K562 (cell line): ENCODE measurements around the gene ZCCHC24. TPM values are rescaled to one million over a fixed set of nuclear protein-coding genes. Genes with fewer than 3 reads are reported as not detected.

Source experiments
- REST ChIP-seq, 2 experiments: fragments of 450-650 bp; formaldehyde crosslinking in 1 of 2; IDR thresholded peaks; 2 replicates each; pipeline versions ENCODE4 v1.4.0 to v1.6.1; 2014 to 2020; ENCODE audit warnings: mild to moderate bottlenecking in 2 of 2, borderline replicate concordance in 1 of 2, low read depth in 1 of 2
- VEZF1 ChIP-seq: fragments of 200-800 bp; sonication (Bioruptor generic); IDR thresholded peaks from 2 replicates; pipeline ENCODE4 v1.6.1; 2017; ENCODE audit warnings: missing genetic modification characterization, missing compliant biosample characterization
- ZNF140 ChIP-seq: fragments of 250-450 bp; sonication (Bioruptor Pico); IDR thresholded peaks from 2 replicates; pipeline ENCODE4 v1.8.0; 2021; ENCODE audit warnings: moderate library complexity, mild to moderate bottlenecking, inconsistent platforms
- ZNF318 ChIP-seq, 2 experiments: fragments of 450-650 bp; IDR thresholded peaks; 2 replicates each; pipeline ENCODE4 v1.6.1; 2016; ENCODE audit warnings: mild to moderate bottlenecking in 2 of 2, borderline replicate concordance in 1 of 2, low read depth in 1 of 2, moderate library complexity in 1 of 2
- ZNF384 ChIP-seq: IDR thresholded peaks from 2 replicates; pipeline ENCODE4 v1.6.1; 2012; ENCODE audit warnings: low read depth, low read length, improper control_type of control experiment
- polyA plus RNA-seq, 8 experiments: library from polyadenylated mRNA; depleted of rRNA in 4 of 8; stranded (reverse) in 5 of 8; unstranded in 3 of 8; fragments of >200 nt; fragmentation: Nextera tagmentation in 2 of 8; fragmentation: Illumina TruSeq in 1 of 8; extraction: Ambion mirVana in 2 of 8; extraction: Trizol in 1 of 8; gene quantifications; 2 replicates each; pipeline versions ENCODE4 v1.2.1 to v1.2.3, GENCODE V29; 2011 to 2014; ENCODE audit warnings: inconsistent platforms in 1 of 8, missing spikeins in 1 of 8
- total RNA-seq, 7 experiments: library from RNA; depleted of rRNA in 6 of 7; stranded (reverse); fragments of >200 nt in 6 of 7; fragmentation: Illumina TruSeq in 2 of 7; extraction: Trizol in 2 of 7; gene quantifications; 2 replicates each; pipeline versions ENCODE4 v1.2.1 to v1.2.3, GENCODE V29; 2011 to 2021; ENCODE audit warnings: low replicate concordance in 1 of 7

ZCCHC24 gene
- total and polyA plus RNA-seq, 9 of the 15 experiments (the other 6 are each of a cell fraction or from before 2014, with no cell fraction given) = 0.84 to 11.0 (median 4.6) TPM

GRCh38 chr10:79374312-79375191 is 70.9 kb downstream of the ZCCHC24 start (continued):
- TF ChIP-seq ZNF318 (IDR thresholded peaks at IDR 0.05; ENCODE audit: borderline replicate concordance in 1 of 2, low read depth in 1 of 2) (no peak), VEZF1 (CRISPR knock-in tag) (peak; percentile 57), REST (IDR thresholded peaks at IDR 0.05; ENCODE audit: borderline replicate concordance) (peak; percentile 96), REST (CRISPR knock-in tag; IDR thresholded peaks at IDR 0.05; ENCODE audit: low read depth) (no peak), ZNF140 (CRISPR knock-in tag) (no peak), ZNF384 (peak; percentile 88)
